Lung (tissue), 12 donors: ENCODE data around the gene C1QBP. TPM values are rescaled to one million over a fixed set of nuclear protein-coding genes. Genes with fewer than 3 reads are reported as not detected.

Source experiments
- ATAC-seq: fragments of 200-7000 bp; cut with Tn5 transposase; one replicate; pipeline ENCODE4 v1.9.1; 2020; ENCODE audit warnings: moderate number of reproducible peaks; ENCODE audit not compliant: insufficient read depth, low FRiP score
- DNase-seq, 3 donors: peaks; one replicate each; pipeline ENCODE4 v3.0.0-alpha.2; 2013 to 2017
- H3K27ac ChIP-seq, 2 donors: one replicate each; pipeline ENCODE4 v1.5.1; 2013; ENCODE audit warnings: mild to moderate bottlenecking in 2 of 2, moderate library complexity in 2 of 2, control low read depth in 1 of 2, inconsistent platforms in 1 of 2, low read depth in 1 of 2, low read length in 1 of 2
- H3K27me3 ChIP-seq, 3 donors: one replicate each; pipeline ENCODE4 v1.5.1; 2013; ENCODE audit warnings: low read length in 2 of 3; ENCODE audit not compliant: control insufficient read depth in 3 of 3, insufficient read depth in 3 of 3
- H3K36me3 ChIP-seq, 4 donors: one replicate each; pipeline ENCODE4 v1.5.1; 2013; ENCODE audit warnings: low read length in 4 of 4, mild to moderate bottlenecking in 1 of 4, moderate library complexity in 1 of 4; ENCODE audit not compliant: control insufficient read depth in 4 of 4, insufficient read depth in 4 of 4
- H3K4me1 ChIP-seq, 5 donors: one replicate each; pipeline ENCODE4 v1.5.1; 2013; ENCODE audit warnings: low read length in 5 of 5, mild to moderate bottlenecking in 2 of 5, moderate library complexity in 1 of 5; ENCODE audit not compliant: control insufficient read depth in 5 of 5, insufficient read depth in 5 of 5
- H3K4me3 ChIP-seq: one replicate; pipeline ENCODE4 v1.5.1; 2013; ENCODE audit warnings: mild to moderate bottlenecking, control low read depth, moderate library complexity
- H3K9ac ChIP-seq, 2 donors: one replicate each; pipeline ENCODE4 v1.5.1; 2013; ENCODE audit warnings: low read length in 2 of 2, control low read depth in 1 of 2; ENCODE audit not compliant: insufficient read depth in 1 of 2
- H3K9me3 ChIP-seq, 4 donors: one replicate each; pipeline ENCODE4 v1.5.1; 2013; ENCODE audit warnings: low read length in 3 of 4, mild to moderate bottlenecking in 1 of 4, moderate library complexity in 1 of 4; ENCODE audit not compliant: control insufficient read depth in 4 of 4, insufficient read depth in 3 of 4
- CTCF ChIP-seq: IDR thresholded peaks from 2 replicates; pipeline ENCODE4 v1.5.1; 2012; ENCODE audit warnings: mild to moderate bottlenecking; ENCODE audit errors: control extremely low read depth, extremely low read depth
- WGBS, 2 donors: extraction: QIAGEN DNeasy Blood & Tissue Kit; methylation state at CpG; one replicate each; pipeline ENCODE4 v1.1.7; 2013; 5-methylcytosine and 5-hydroxymethylcytosine counted together
- polyA plus RNA-seq, 2 donors: library from polyadenylated mRNA; stranded (reverse); fragments of 200-250 nt; gene quantifications; one replicate each; pipeline ENCODE4 v1.2.1, GENCODE V29; 2013
- total RNA-seq, 2 donors: library from RNA; depleted of rRNA in 1 of 2; stranded (reverse); fragments of >200 nt in 1 of 2; gene quantifications; one replicate each; pipeline ENCODE4 v1.2.1, GENCODE V29; 2014 to 2021
- donor health status: control.
- donor health status: control.
- donor health status: Bipolar disorder and iron deficiency.
- donor health status: healthy.
- donor health status: DM: yes; HTN: yes; CAD: no.

C1QBP gene
- total and polyA plus RNA-seq, 4 donors: 60.6 to 158 (median 126) TPM

GRCh38 chr17:5430413-5430999, 8.4 kb downstream of the C1QBP start:
- no peak for DNase-seq
- ATAC-seq: peak; percentile 55
- no peak for TF ChIP-seq CTCF
- Histone ChIP-seq H3K9me3 (peaks cover 0 to 3% (median 0%) of the 10 kb centered on the region in 4 donors), H3K4me3 (no peak overlapping the region), H3K36me3 (peaks cover 48 to 56% (median 53%) of the 10 kb centered on the region in 4 donors), H3K9ac (no peak overlapping the region), H3K27me3 (no peaks in the 10 kb centered on the region), H3K27ac (peak overlapping the region in 1 of 2 donors; percentile 68), H3K4me1 (peaks cover 0 to 2% (median 0%) of the 10 kb centered on the region in 5 donors)
- WGBS, 2 donors: 67 to 88% methylated on average over 3 of the region's 3 CpGs

- no peak for TF ChIP-seq CTCF
- Histone ChIP-seq H3K4me3 (no peak overlapping the region), H3K4me1 (no peaks in the 10 kb centered on the region), H3K9ac (no peak overlapping the region), H3K9me3 (peaks cover 0 to 3% (median 0%) of the 10 kb centered on the region in 4 donors), H3K36me3 (peaks cover 46 to 55% (median 52%) of the 10 kb centered on the region in 4 donors), H3K27ac (no peak overlapping the region), H3K27me3 (no peaks in the 10 kb centered on the region)
- 63 to 66% methylated on average over 3 of the region's 3 CpGs for WGBS, 2 donors
- ATAC-seq (no peak), DNase-seq (no peak)
These were observed 9.6 kb downstream of the C1QBP start for GRCh38 chr17:5429191-5429887.

GRCh38 chr17:5425826-5426225, 13.1 kb downstream of the C1QBP start:
- H3K36me3 ChIP-seq: peaks cover 32 to 54% (median 35%) of the 10 kb centered on the region in 4 donors
- WGBS, 2 donors: 91 to 95% methylated on average over 3 of the region's 3 CpGs
- ATAC-seq: no peak

More at GRCh38 chr17:5425826-5426225, 13.1 kb downstream of the C1QBP start:
- Histone ChIP-seq H3K27ac (no peak overlapping the region), H3K9ac (no peak overlapping the region), H3K9me3 (no peaks in the 10 kb centered on the region), H3K27me3 (no peaks in the 10 kb centered on the region), H3K4me1 (peaks cover 0 to 4% (median 1%) of the 10 kb centered on the region in 5 donors), H3K4me3 (no peak overlapping the region)
- TF ChIP-seq CTCF: no peak
- no peak for DNase-seq
